Lower leg skin (tissue), 4 donors: ENCODE results near the gene YWHAE. TPM values are rescaled to one million over a fixed set of nuclear protein-coding genes. Genes with fewer than 3 reads are reported as not detected.
"Not testable (repeated sequence)": the region's sequence is repeated elsewhere in the genome, so short reads cannot be mapped to it uniquely, and the experiment has no call there.

Experiments used
- DNase-seq, 2 donors: peaks; one replicate each; pipeline ENCODE4 v3.0.0-alpha.2; 2019; ENCODE audit warnings: low spot score in 2 of 2
- H3K4me3 ChIP-seq: fragments of 200-600 bp; sonication (generic); 2 replicates; pipeline ENCODE4 v1.5.1; 2017; ENCODE audit warnings: mild to moderate bottlenecking, low read depth; ENCODE audit not compliant: poor library complexity, severe bottlenecking
- POLR2A ChIP-seq, 2 donors: fragments of 450-650 bp; IDR thresholded peaks; one replicate each; pipeline ENCODE4 v1.6.1; 2016 to 2017; ENCODE audit warnings: antibody characterized with exemption in 2 of 2, mild to moderate bottlenecking in 1 of 2, moderate library complexity in 1 of 2
- WGBS, 2 donors: methylation state at CpG; one replicate each; pipeline ENCODE4 v1.1.5; 2018; 5-methylcytosine and 5-hydroxymethylcytosine counted together
- intact Hi-C: fragments of 100-400 bp; cut with DNase I; formaldehyde crosslinking; loops from one replicate; pipeline ENCODE4 v1.15.0; 2023; ENCODE audit warnings: low total_unique reads
- total RNA-seq, 4 donors: library from RNA; depleted of rRNA; stranded (reverse); fragments of >200 nt; gene quantifications; one replicate each; pipeline ENCODE4 v1.1.0, GENCODE V29; 2016
- TF ChIP-seq, protein P1 (sequence below), 3 donors: fragments of 450-650 bp; IDR thresholded peaks; one replicate each; pipeline ENCODE4 v1.5.1; 2016; ENCODE audit warnings: antibody characterized with exemption in 3 of 3, mild to moderate bottlenecking in 3 of 3, moderate library complexity in 2 of 3

Gene YWHAE
- total RNA-seq, 4 donors from 2014 or later: 431 to 648 (median 506) TPM

DNA sequence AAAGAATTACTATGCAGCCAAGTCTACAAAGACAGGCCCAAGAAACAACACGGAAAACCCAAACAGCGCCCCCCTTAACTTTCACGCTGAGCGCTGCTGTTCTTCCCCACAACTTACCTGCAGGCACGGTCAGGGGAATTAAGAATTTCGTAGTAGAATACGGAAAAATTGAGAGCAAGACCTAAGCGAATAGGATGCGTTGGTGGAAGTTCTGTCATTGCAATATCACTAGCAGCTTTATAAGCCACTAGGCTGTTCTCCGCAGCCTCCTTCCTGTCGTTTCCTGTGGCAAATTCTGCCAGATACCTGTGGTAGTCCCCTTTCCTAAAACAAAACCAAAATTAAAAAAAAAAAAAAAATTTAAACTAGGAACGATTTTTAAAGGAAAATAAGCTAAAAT is 39.0 kb downstream of the YWHAE start:
- intact Hi-C loops: loop anchor here (10.0 kb wide), 2 partner anchors 154 to 264 kb away; partner anchors contain the start of genes INPP5K and SLC43A2
- 74 to 75% methylated on average over 12 of the region's 12 CpGs for WGBS, 2 donors
- no peak overlapping the region for H3K4me3 ChIP-seq
- no peak for TF ChIP-seq POLR2A (IDR thresholded peaks at IDR 0.05)
- TF ChIP-seq, protein P1, sequence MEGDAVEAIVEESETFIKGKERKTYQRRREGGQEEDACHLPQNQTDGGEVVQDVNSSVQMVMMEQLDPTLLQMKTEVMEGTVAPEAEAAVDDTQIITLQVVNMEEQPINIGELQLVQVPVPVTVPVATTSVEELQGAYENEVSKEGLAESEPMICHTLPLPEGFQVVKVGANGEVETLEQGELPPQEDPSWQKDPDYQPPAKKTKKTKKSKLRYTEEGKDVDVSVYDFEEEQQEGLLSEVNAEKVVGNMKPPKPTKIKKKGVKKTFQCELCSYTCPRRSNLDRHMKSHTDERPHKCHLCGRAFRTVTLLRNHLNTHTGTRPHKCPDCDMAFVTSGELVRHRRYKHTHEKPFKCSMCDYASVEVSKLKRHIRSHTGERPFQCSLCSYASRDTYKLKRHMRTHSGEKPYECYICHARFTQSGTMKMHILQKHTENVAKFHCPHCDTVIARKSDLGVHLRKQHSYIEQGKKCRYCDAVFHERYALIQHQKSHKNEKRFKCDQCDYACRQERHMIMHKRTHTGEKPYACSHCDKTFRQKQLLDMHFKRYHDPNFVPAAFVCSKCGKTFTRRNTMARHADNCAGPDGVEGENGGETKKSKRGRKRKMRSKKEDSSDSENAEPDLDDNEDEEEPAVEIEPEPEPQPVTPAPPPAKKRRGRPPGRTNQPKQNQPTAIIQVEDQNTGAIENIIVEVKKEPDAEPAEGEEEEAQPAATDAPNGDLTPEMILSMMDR (IDR thresholded peaks at IDR 0.05): no peak
- DNase-seq: no peak

DNA sequence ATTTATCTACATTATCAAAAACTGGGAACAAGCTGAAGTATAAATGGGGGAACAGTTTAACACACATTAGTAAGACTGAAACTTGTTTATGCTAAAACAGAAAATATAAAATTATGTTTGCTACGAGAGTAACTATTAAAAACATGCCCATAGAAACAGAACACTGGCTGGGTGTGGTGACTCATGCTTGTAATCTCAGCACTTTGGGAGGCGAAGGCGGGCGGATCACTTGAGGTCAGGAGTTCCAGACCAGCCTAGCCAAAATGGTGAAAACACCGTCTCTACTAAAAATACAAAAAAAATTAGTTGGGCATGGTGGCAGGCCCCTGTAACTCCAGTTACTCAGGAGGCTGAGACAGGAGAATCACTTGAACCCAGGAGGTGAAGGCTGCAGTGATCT is 39.7 kb downstream of the YWHAE start:
- 28 to 33% methylated on average over 5 of the region's 5 CpGs for WGBS, 2 donors
- DNase-seq: not testable (repeated sequence)
- intact Hi-C loops: loop anchor here (10.0 kb wide), 2 partner anchors 154 to 264 kb away; partner anchors contain the start of genes INPP5K and SLC43A2

DNA sequence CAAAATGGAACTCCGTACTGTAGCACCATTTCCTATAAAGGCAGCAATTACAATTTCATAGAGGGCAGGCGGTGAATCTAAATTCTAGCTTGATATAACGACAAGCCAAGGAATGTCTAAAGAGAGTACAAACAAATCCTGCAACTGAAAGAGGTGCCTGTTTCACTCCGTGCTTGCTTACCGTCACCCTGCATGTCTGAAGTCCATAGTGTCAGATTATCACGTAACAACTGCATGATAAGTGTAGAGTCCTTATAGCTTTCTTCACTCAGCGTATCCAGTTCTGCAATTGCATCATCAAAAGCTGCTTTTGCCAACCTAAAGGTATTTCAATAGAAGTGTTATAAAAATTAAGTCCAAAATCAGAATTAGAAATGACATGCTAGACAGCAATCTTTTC is 46.0 kb downstream of the YWHAE start:
- H3K4me3 ChIP-seq: no peak overlapping the region
- WGBS, 2 donors: 94 to 96% methylated on average over 7 of the region's 7 CpGs
- TF ChIP-seq POLR2A (IDR thresholded peaks at IDR 0.05): no peak
- TF ChIP-seq, protein P1 (IDR thresholded peaks at IDR 0.05): no peak
- intact Hi-C loops: no loop called here
- no peak for DNase-seq

More for the DNA sequence above, 39.7 kb downstream of the YWHAE start:
- not testable (repeated sequence) for H3K4me3 ChIP-seq

DNA sequence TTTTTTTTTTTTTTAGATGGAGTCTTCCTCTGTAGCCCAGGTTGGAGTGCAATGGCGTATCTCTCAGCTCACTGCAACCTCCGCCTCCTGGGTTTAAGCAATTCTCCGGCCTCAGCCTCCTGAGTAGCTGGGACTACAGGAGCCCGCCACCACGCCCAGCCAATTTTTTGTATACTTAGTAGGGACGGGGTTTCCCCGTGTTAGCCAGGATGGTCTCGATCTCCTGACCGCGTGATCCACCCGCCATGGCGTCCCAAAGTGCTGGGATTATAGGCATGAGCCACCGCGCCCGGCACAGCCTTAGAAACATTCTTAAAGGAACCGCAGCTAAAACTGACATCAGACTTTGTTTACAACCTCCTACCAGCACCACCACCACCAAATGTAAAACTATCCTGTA is 47.5 kb downstream of the YWHAE start:
- peak in 1 of 2 donors; percentile 58 for DNase-seq
- H3K4me3 ChIP-seq, intact Hi-C loops: not testable (repeated sequence)
- WGBS, 2 donors: 90 to 94% methylated on average over 16 of the region's 16 CpGs

DNA sequence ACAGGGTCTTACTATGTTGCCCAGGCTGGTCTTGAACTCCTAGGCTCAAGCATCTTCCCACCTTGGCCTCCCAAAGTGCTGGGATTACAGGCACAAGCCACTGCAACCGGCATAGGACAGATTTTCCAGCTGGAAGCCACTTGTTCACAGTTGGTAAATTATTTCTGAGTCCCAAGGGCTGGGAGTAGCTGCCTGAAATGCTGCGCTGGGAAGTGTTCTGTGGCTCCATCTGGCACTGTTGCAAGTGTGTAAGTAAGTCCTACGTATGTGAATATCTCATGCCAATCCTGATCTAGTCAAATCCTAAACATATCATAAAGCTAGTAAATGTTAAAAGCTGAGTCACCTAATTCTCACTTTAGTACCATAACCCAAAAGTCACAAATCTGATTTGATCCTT is 48.1 kb downstream of the YWHAE start:
- TF ChIP-seq, protein P1 (IDR thresholded peaks at IDR 0.05): no peak
- no peak for TF ChIP-seq POLR2A (IDR thresholded peaks at IDR 0.05)
- no peak overlapping the region for H3K4me3 ChIP-seq
- DNase-seq: peak in 1 of 2 donors; percentile 23
- WGBS, 2 donors: 61 to 72% methylated on average over 3 of the region's 3 CpGs
- intact Hi-C loops: no loop called here

DNA sequence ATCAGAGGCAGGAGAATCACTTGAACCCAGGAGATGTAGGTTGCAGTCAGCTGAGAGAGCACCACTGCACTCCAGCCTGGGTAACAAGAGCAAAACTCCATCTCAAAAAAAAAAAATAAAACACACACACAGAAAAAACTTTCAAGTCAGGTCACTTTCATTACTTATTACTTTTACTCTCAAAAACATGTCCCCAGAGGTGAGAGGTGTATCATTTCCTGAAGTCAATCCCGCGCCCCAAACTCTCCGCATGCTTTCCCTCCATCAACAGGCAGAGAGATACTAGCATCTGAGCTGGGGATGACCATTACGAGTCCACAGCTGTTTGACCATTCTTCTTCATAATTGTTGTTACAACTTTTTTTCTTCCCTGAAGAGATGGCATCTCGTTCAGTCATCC is 48.7 kb downstream of the YWHAE start:
- DNase-seq: peak in 1 of 2 donors; percentile 58
- 83 to 90% methylated on average over 5 of the region's 5 CpGs for WGBS, 2 donors
- TF ChIP-seq, protein P1 (IDR thresholded peaks at IDR 0.05): no peak
- no peak for TF ChIP-seq POLR2A (IDR thresholded peaks at IDR 0.05)
- intact Hi-C loops: no loop called here
- H3K4me3 ChIP-seq: no peak overlapping the region

DNA sequence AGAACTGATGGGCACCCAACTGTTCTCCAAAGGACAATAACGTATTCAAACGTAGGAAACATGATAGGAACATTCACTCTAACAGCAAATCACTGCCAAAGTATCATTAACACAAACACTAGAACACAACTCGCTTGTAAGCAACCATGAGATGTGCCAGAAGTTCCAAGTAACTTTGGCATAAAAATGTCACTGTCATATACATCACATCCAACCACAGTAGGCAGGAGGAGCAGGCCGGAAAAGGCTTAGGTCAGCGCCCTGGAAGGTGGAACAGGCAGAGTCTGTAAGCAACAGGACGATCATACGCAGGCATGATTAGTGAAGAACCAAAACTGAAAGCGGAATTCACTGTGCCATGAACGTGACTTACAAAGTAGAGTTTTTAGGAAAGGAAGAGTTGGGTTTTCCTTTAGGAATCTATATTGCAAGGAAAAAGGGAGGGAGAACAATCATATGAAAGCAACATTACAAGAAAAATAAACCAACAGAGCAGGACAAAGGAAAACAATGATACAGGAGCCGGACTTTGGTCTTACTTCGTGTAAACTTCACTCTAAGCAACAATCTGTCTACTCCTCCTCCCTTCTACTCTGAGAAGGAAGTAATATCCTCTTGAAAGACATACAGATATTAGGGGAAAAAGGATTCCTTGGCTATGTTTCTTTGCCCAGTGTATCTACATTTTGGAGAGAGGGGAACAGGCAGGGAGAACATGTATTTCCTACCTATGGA is 52.3 kb downstream of the YWHAE start:
- DNase-seq: peak; percentile 29 to 81
- intact Hi-C loops: no loop called here
- WGBS, 2 donors: 24 to 41% methylated on average over 11 of the region's 11 CpGs
- no peak for TF ChIP-seq POLR2A (IDR thresholded peaks at IDR 0.05)
- TF ChIP-seq, protein P1 (IDR thresholded peaks at IDR 0.05): no peak
- no peak overlapping the region for H3K4me3 ChIP-seq
